ENCODE data around the gene TSHZ2.

DNA sequence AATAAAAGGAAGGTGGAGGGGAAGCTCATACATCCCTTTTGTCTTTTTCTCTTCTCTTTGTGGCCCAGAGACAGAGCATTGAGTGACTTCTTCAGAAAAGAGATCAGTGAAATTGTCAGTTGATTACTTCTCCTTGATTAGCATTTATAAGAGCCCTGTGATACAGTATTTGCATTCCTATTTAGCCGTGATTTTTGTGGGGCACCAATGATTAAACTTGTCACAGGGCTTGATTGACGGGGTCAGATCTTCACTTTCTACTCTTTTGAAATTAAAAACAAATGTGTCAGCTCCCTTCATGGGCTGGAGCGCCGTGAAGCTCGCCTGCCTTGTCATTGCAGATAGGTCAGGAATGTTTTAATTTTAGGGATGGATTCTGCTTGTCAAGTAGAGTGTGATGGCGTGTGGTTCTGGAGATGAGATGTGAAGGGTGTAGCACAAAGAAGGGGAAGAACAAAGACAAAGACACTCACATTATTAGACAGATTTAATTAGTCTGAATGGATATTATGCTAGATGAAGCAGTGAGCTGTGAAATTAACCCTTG, 454.7 kb downstream of the TSHZ2 start:
- TF ChIP-seq POLR2A (IDR thresholded peaks at IDR 0.05; ENCODE audit: low read depth, low read length) = no peak
- TF ChIP-seq POLR2AphosphoS5 (IDR thresholded peaks at IDR 0.05; ENCODE audit: low read depth, low read length) = no peak

Data from GM12892 (cell line).